RWPE2 (cell line): Measurements from ENCODE around the gene HCAR2.

Experiments
- ATAC-seq: fragments of 200-7000 bp; cut with Tn5 transposase; 3 replicates; pipeline ENCODE4 v1.9.1; 2021; ENCODE audit warnings: low read depth
- DNase-seq: peaks from one replicate; pipeline ENCODE4 v3.0.0-alpha.2; 2020; ENCODE audit warnings: low spot score
- H3K27ac ChIP-seq: fragments of 450-650 bp; 2 replicates; pipeline ENCODE4 v1.5.1; 2017; ENCODE audit warnings: mild to moderate bottlenecking; ENCODE audit not compliant: poor library complexity, severe bottlenecking
- H3K27me3 ChIP-seq: fragments of 250-450 bp; sonication (Bioruptor Pico); 2 replicates; pipeline ENCODE4 v1.5.1; 2021; ENCODE audit warnings: mild to moderate bottlenecking, moderate library complexity; ENCODE audit not compliant: insufficient read depth, poor library complexity, severe bottlenecking
- H3K36me3 ChIP-seq: fragments of 250-450 bp; sonication (Bioruptor Pico); 2 replicates; pipeline ENCODE4 v1.5.1; 2020; ENCODE audit warnings: low read depth, mild to moderate bottlenecking, moderate library complexity
- H3K4me1 ChIP-seq: fragments of 250-450 bp; sonication (Bioruptor Pico); 2 replicates; pipeline ENCODE4 v1.5.1; 2021; ENCODE audit warnings: mild to moderate bottlenecking, moderate library complexity; ENCODE audit not compliant: insufficient read depth, poor library complexity, severe bottlenecking
- H3K4me3 ChIP-seq: fragments of 250-450 bp; sonication (Bioruptor Pico); 2 replicates; pipeline ENCODE4 v1.5.1; 2021; ENCODE audit warnings: mild to moderate bottlenecking, moderate library complexity; ENCODE audit not compliant: severe bottlenecking
- H3K9me3 ChIP-seq: fragments of 250-450 bp; sonication (Bioruptor Pico); 2 replicates; pipeline ENCODE4 v1.5.1; 2021; ENCODE audit warnings: mild to moderate bottlenecking, moderate library complexity; ENCODE audit not compliant: severe bottlenecking
- TF ChIP-seq, protein P1 (sequence below): fragments of 450-650 bp; IDR thresholded peaks from one replicate; pipeline ENCODE4 v1.5.1; 2017; ENCODE audit warnings: mild to moderate bottlenecking, moderate library complexity; ENCODE audit not compliant: poor library complexity, severe bottlenecking

HCAR2 gene

DNA sequence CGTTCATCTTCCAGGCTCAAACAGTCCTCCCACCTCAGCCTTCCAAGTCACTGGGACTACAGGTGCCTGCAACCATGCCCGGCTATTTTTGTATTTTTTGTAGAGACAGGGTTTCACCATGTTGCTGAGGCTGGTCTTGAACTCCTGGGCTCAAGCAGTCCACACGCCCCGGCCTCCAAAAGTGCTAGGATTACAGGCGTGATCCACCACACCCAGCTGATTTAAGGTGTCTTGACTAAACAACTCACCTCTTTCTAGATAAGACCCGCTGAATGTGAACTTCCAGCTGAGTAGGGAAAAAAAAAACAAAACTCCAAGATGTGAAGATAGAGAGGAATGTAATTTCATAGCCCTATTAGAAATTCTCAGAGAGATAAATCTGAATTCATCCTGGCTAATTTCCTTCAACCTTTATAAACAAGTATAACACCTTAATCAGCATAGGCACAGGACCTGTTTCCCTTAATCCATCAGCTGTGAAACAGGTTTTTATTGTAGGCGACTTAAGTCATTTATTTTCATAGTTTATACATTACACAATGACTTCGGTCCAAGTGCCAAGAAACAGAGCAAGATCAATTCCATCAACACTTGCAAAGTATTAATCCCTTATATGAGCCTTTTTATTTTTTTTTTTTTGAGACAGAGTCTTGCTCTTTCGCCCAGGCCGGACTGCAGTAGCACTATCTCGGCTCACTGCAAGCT is 51.5 kb downstream of the HCAR2 start:
- DNase-seq (no peak), ATAC-seq (no peak)
- Histone ChIP-seq H3K36me3 (no peaks in the 10 kb centered on the region), H3K4me1 (peaks cover 5% of the 10 kb centered on the region), H3K27ac (no peak overlapping the region), H3K27me3 (no peaks in the 10 kb centered on the region), H3K4me3 (no peak overlapping the region), H3K9me3 (no peaks in the 10 kb centered on the region)
- TF ChIP-seq, protein P1, sequence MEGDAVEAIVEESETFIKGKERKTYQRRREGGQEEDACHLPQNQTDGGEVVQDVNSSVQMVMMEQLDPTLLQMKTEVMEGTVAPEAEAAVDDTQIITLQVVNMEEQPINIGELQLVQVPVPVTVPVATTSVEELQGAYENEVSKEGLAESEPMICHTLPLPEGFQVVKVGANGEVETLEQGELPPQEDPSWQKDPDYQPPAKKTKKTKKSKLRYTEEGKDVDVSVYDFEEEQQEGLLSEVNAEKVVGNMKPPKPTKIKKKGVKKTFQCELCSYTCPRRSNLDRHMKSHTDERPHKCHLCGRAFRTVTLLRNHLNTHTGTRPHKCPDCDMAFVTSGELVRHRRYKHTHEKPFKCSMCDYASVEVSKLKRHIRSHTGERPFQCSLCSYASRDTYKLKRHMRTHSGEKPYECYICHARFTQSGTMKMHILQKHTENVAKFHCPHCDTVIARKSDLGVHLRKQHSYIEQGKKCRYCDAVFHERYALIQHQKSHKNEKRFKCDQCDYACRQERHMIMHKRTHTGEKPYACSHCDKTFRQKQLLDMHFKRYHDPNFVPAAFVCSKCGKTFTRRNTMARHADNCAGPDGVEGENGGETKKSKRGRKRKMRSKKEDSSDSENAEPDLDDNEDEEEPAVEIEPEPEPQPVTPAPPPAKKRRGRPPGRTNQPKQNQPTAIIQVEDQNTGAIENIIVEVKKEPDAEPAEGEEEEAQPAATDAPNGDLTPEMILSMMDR, result no peak
